Body of pancreas (tissue), 4 donors: ENCODE data around the gene RBM12.

Experiments
- CTCF ChIP-seq, 7 experiments: fragments of 450-650 bp in 4 of 7; fragments of 200-600 bp in 3 of 7; sonication (generic) in 3 of 7; IDR thresholded peaks; one replicate each; pipeline ENCODE4 v1.5.1; 2016 to 2019; ENCODE audit warnings: antibody characterized with exemption in 7 of 7
- POLR2A ChIP-seq, 3 donors: fragments of 450-650 bp; IDR thresholded peaks; one replicate each; pipeline ENCODE4 v1.6.1; 2016; ENCODE audit warnings: antibody characterized with exemption in 3 of 3, mild to moderate bottlenecking in 2 of 3

GRCh38 chr20:35610833-35611427 lies 53.8 kb downstream of the RBM12 start:
- TF ChIP-seq POLR2A (IDR thresholded peaks at IDR 0.05), result no peak
- no peak for TF ChIP-seq CTCF (IDR thresholded peaks at IDR 0.05)
